Loucy (cell line): ENCODE results near the gene PPP1R12A.

Experiments used
- H2AFZ ChIP-seq: fragments of 200-600 bp; sonication (generic); 2 replicates; pipeline ENCODE4 v1.6.0; 2016; ENCODE audit warnings: antibody characterized with exemption, mild to moderate bottlenecking, low read length, moderate library complexity
- H3F3A ChIP-seq: fragments of 200-600 bp; 2 replicates; pipeline ENCODE4 v1.6.0; 2016; ENCODE audit warnings: antibody characterized with exemption, low read depth, mild to moderate bottlenecking
- H3K27me3 ChIP-seq: fragments of 200-600 bp; sonication (generic); 2 replicates; pipeline ENCODE4 v1.6.1; 2014; ENCODE audit warnings: low read length, mild to moderate bottlenecking; ENCODE audit not compliant: insufficient read depth, poor library complexity, severe bottlenecking
- H3K36me3 ChIP-seq: fragments of 200-600 bp; sonication (generic); 2 replicates; pipeline ENCODE4 v1.6.1; 2016; ENCODE audit warnings: low read length; ENCODE audit not compliant: insufficient read depth
- H3K4me1 ChIP-seq: fragments of 200-600 bp; sonication (generic); 2 replicates; pipeline ENCODE4 v1.5.1; 2014; ENCODE audit warnings: low read length, mild to moderate bottlenecking; ENCODE audit not compliant: insufficient read depth, poor library complexity, severe bottlenecking
- H3K4me2 ChIP-seq: fragments of 200-600 bp; sonication (generic); 2 replicates; pipeline ENCODE4 v1.6.0; 2014; ENCODE audit warnings: antibody characterized with exemption, low read length, low read depth, mild to moderate bottlenecking; ENCODE audit not compliant: poor library complexity, severe bottlenecking
- H3K4me3 ChIP-seq: fragments of 200-600 bp; sonication (generic); 2 replicates; pipeline ENCODE4 v1.5.1; 2014; ENCODE audit warnings: low read length, mild to moderate bottlenecking, mixed read lengths; ENCODE audit not compliant: poor library complexity, severe bottlenecking
- H3K79me2 ChIP-seq: fragments of 200-600 bp; sonication (generic); 2 replicates; pipeline ENCODE4 v1.6.1; 2014; ENCODE audit warnings: low read length; ENCODE audit not compliant: insufficient read depth
- H3K9ac ChIP-seq: fragments of 200-600 bp; sonication (generic); 2 replicates; pipeline ENCODE4 v1.6.0; 2014; ENCODE audit warnings: mild to moderate bottlenecking, low read depth, low read length, moderate library complexity; ENCODE audit not compliant: poor library complexity, severe bottlenecking
- H3K9me2 ChIP-seq: fragments of 200-600 bp; sonication (generic); replicated peaks from 2 replicates; pipeline ENCODE4 v1.6.1; 2016; ENCODE audit warnings: low read depth, low read length, mixed read lengths
- H3K9me3 ChIP-seq: fragments of 200-600 bp; sonication (generic); 2 replicates; pipeline ENCODE4 v1.6.1; 2014; ENCODE audit warnings: mild to moderate bottlenecking, antibody characterized with exemption, low read length, low read depth; ENCODE audit not compliant: insufficient read depth
- H4K20me1 ChIP-seq: fragments of 200-600 bp; sonication (generic); 2 replicates; pipeline ENCODE4 v1.6.0; 2014; ENCODE audit warnings: antibody characterized with exemption, low read length, mild to moderate bottlenecking; ENCODE audit not compliant: insufficient read depth, poor library complexity, severe bottlenecking
- CTCF ChIP-seq: fragments of 200-600 bp; sonication (generic); conservative IDR thresholded peaks from 2 replicates; pipeline ENCODE4 v1.5.1; 2014; ENCODE audit warnings: mild to moderate bottlenecking, antibody characterized with exemption, low read length
- EZH2phosphoT487 ChIP-seq: fragments of 200-600 bp; IDR thresholded peaks from 2 replicates; pipeline ENCODE4 v1.6.1; 2018; ENCODE audit warnings: antibody characterized with exemption, mild to moderate bottlenecking, moderate library complexity, borderline replicate concordance

The PPP1R12A gene

GRCh38 chr12:79747274-79747673, 187.6 kb downstream of the PPP1R12A start:
- Histone ChIP-seq H3K4me3 (no peak overlapping the region), H3K9me3 (no peaks in the 10 kb centered on the region), H3K4me1 (no peaks in the 10 kb centered on the region), H3K27me3 (no peaks in the 10 kb centered on the region), H3K9me2 (no peaks in the 10 kb centered on the region), H3F3A (no peaks in the 10 kb centered on the region), H4K20me1 (no peaks in the 10 kb centered on the region), H3K4me2 (no peak overlapping the region), H2AFZ (no peak overlapping the region), H3K36me3 (no peaks in the 10 kb centered on the region), H3K79me2 (no peaks in the 10 kb centered on the region), H3K9ac (no peak overlapping the region)
- TF ChIP-seq EZH2phosphoT487 (no peak), CTCF (no peak)

GRCh38 chr12:79737875-79738718, 196.8 kb downstream of the PPP1R12A start:
- H3K36me3 ChIP-seq: no peaks in the 10 kb centered on the region
- H3K9ac ChIP-seq: no peak overlapping the region
- no peak overlapping the region for H3K4me3 ChIP-seq
- H3K79me2 ChIP-seq: no peaks in the 10 kb centered on the region
- no peaks in the 10 kb centered on the region for H3K27me3 ChIP-seq
- H3K4me1 ChIP-seq: no peaks in the 10 kb centered on the region
- H3K4me2 ChIP-seq: no peak overlapping the region
- H3K9me2 ChIP-seq: no peaks in the 10 kb centered on the region
- no peaks in the 10 kb centered on the region for H3K9me3 ChIP-seq
- peak overlapping the region; percentile 35; the same call in 1 of the 2 replicates for H2AFZ ChIP-seq
- no peaks in the 10 kb centered on the region for H4K20me1 ChIP-seq
- peak; percentile 82 for TF ChIP-seq CTCF
- TF ChIP-seq EZH2phosphoT487: no peak
- H3F3A ChIP-seq: no peaks in the 10 kb centered on the region

GRCh38 chr12:79732638-79733037, 202.3 kb downstream of the PPP1R12A start:
- Histone ChIP-seq H2AFZ (no peak overlapping the region), H3K9me2 (no peaks in the 10 kb centered on the region), H3K36me3 (no peaks in the 10 kb centered on the region), H3K4me2 (no peak overlapping the region), H3F3A (no peaks in the 10 kb centered on the region), H4K20me1 (no peaks in the 10 kb centered on the region), H3K9ac (no peak overlapping the region), H3K27me3 (no peaks in the 10 kb centered on the region), H3K4me1 (no peaks in the 10 kb centered on the region), H3K9me3 (no peaks in the 10 kb centered on the region), H3K4me3 (no peak overlapping the region), H3K79me2 (no peaks in the 10 kb centered on the region)
- TF ChIP-seq CTCF (no peak), EZH2phosphoT487 (no peak)
